GM21515 (cell line): ENCODE data around the gene UROD.

Experiments
- ATAC-seq: cut with Tn5 transposase; IDR thresholded peaks from one replicate; pipeline ENCODE4 v1.9.1; 2021; ENCODE audit not compliant: unreplicated experiment

UROD gene

DNA sequence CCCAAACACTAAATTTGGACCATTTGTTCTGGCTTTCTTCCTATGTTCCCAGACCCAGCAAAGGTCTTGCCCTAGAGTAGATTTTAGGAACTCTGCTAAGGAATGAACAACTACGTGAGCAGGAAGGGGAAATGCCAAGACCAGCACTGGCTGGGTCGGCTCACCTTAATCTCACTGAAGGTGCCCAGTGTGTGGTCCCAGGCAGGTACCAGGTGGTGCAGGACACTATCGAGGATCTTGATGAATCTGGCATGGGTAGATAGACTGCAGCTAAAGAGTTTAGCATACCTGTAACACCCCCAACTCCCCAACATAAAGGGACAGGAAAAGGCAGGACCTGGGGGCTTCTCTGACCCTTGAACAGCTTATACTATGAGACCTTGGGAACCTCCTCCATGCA is 4.0 kb upstream of the UROD start:
- no peak for ATAC-seq

DNA sequence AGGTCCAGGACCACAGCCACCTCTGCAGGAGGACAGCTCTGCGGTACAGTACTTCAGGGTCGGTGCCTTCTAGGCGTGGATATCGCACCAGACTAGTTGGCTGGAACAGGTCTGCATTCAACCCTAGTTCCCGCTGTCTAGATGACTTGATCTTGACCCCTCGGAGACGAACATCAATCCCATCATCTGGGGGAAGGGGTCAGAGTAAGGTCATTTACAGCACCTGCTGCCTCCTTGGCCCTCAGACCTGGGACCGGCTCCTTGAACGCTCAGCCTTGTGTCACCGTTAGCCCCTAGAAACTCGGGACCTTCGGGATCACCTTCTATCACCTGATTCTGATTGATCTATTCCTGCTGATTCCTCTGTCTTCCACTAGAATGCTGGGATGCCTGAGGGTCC is 3.5 kb upstream of the UROD start:
- no peak for ATAC-seq

DNA sequence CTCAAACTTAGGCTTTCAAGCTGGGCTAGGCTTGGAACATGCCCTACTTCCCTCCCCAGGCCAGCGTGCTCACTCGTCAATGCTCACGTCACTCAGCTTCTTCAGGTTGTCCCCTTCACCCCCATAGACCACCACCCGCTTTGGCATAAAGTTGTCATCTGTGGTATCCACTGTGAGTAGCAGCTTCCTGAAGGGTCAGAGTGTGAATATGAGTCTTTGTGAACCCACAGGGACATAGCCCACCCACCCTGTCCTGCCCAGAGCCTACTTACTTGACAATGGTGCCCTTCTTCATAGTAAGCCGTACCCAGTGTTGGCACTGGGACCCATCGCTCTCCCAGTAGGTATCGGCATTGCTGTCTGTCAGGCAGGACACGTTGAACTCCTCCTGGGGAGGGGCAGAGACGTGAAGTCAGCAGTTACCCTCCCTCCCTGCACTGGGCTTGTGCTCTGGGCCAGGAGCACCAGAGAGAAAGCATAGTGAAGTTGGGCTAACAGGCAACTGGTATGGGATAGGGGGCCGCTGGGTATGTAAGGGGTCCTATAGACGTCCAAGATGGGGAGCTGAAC is 2.7 kb upstream of the UROD start:
- no peak for ATAC-seq

DNA sequence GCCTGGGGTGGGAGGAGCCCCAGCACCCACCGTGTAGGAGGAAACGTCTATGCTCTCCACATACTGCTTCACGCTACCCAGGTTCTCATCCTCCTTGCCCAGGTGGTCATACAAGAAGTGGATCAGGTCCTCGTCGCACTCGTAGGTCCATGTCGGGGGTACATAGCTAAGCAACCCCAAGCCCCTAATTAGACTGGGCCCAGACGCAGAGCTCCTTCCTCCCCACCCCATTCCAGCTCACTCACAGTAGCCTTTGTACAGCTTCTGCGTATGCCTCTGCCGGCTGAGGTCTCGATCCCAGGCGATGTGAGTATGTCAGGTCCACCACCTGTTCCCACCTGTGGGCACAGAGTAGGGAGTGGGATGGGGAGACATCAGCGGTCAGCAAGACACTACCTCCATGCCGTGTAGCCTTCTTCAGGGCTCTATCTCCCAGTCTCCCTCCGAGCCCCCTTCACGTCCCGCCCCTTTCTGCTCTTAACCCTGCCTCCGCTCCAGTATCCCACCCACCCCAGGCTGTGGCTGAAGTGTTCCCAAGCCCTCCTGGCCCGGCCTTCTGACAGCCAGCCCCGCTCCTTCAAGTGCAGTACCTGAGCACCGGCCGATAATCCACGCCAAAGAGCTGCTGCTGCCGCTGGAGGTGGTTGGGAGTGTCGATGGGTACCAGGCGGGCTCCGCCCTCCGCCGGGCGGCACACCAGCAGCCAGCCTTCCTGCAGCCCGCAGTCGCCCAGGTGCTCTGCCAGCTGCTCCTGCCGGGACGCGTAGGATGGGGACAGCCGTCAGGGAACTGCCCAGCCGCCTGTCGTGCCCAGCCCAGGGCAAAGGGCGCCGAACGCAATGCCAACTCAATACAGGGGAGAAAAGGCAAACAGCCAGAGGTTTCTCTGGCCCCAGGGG is 1.8 kb upstream of the UROD start:
- ATAC-seq = no peak

DNA sequence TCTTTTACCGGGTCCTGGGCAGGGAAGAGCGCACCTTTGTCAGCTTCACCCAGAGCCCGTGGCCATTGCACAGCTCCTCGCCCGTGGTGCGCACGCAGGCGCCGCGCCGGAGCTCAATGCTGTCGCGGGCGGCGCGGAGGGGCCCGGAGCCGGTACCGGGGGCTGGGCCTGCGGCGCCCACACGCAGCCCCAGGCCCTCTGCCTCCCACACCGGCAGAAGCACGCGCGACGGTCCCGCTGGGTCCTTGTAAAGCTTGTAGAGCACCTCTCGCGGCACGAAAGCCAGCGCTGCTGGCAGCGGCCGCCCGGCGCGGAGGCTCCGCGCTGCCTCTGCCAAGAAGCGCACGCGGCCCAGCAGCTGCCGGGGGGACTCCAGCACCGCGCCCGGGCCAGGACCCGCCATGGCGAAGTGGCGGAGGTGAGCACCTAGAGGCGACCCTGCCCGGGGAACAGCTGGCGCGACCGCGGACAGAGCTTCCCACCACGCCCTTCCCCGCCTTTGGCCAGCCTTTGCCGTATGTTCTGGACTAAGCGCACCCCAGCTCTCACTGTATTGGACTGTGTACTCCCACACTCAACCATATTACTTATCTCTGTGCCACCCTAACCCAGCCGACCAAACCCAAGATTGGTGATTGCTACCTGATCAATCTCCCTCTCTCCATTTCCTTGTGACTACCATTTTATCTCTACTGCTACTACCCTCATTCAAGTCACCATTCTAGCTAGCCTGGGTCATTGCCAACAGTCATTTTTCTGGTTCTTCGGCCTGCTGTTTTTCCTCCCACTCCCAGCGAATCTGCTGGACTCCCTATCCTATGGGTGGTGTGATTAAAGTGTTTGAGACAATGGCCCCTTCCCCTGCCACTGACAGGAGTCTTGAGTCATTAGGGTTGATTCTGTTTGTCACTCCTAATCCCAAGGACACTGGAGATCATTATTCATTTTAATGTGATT is 921 bp upstream of the UROD start, which contains the start of gene HECTD3:
Gene HECTD3, minus strand, starts transcription at position 470 of the 957 bp plus-strand sequence. Its CDS starts 67 bp downstream, at position 403.
- ATAC-seq = peak; percentile 66

DNA sequence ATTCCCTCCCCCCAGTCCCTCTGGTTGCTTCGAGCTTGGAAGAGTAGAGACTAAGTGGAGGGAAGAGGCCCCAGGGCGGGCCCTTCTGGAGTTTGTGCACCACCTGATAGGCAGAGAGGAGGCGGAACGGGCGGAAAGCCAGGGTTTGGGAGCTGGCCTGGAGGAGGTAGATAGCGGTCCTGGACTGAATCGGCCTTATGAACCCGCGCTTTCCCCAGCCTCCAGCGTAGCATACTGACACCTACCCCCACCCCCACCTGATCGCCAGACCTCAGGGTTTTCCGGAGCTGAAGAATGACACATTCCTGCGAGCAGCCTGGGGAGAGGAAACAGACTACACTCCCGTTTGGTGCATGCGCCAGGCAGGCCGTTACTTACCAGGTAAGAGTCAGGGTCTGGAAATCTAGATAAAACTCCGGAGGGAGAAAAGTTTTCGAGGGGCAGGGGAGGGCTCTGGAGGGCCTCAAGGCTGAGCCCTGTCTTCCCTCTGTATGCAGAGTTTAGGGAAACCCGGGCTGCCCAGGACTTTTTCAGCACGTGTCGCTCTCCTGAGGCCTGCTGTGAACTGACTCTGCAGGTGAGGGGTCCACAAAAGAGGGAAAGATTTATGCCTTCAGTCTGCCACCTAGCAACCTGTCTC is 705 bp downstream of the UROD start:
- no peak for ATAC-seq

DNA sequence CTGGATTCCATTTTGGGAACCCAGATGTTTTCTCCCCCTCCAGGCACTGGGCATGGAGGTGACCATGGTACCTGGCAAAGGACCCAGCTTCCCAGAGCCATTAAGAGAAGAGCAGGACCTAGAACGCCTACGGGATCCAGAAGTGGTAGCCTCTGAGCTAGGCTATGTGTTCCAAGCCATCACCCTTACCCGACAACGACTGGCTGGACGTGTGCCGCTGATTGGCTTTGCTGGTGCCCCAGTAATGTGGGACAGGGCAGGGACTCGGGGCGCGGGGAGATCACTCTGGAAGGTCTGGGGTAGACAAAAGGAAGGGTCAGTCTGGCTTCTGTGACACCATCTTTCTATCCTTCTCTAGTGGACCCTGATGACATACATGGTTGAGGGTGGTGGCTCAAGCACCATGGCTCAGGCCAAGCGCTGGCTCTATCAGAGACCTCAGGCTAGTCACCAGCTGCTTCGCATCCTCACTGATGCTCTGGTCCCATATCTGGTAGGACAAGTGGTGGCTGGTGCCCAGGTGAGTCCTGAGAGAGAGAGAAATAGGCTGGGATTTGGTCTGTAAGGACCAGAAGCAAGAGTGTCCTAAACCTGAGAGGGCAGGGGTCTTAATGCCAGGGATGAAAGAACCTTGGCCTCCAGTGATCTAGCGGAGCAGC is 1.6 kb downstream of the UROD start:
- ATAC-seq = no peak

DNA sequence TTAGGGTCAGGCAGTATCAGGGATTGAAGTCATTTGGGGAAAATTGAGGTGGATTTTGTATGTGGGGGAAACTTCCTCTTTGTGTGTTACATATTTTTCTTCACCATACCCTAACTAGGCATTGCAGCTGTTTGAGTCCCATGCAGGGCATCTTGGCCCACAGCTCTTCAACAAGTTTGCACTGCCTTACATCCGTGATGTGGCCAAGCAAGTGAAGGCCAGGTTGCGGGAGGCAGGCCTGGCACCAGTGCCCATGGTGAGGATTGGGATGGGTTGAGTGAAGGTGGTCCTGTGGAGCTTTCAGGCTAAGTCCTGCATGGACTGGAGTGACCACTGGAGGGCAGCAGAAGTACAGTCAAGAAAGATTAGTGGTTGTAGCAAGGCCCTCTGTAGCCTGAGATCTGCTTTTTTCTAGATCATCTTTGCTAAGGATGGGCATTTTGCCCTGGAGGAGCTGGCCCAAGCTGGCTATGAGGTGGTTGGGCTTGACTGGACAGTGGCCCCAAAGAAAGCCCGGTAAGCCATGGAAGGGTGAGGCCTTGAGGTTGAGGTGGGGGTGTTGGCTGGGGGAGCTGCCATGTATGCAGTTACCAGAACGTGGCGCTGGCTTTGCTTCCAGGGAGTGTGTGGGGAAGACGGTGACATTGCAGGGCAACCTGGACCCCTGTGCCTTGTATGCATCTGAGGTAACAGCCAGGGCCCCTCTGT is 2.4 kb downstream of the UROD start:
- ATAC-seq = no peak

DNA sequence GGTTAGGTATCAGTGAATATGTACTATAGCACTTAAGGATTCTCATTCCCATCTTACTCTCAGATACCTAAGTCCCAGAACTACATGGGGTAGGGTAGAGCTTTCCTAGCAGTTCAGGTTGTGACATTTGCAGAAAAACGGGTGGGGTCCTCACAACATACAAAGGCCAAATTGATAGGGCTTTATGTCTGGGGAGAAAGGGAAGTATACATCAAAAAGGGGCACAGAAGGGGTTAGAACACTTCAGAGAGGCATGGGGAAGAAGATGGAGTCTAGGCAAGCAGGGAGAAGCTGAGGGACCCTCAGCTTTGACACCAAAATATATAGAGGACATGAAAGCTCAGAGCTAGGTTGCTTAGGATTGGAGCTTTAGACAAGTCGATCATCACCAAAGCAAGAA is 3.6 kb downstream of the UROD start:
- no peak for ATAC-seq

DNA sequence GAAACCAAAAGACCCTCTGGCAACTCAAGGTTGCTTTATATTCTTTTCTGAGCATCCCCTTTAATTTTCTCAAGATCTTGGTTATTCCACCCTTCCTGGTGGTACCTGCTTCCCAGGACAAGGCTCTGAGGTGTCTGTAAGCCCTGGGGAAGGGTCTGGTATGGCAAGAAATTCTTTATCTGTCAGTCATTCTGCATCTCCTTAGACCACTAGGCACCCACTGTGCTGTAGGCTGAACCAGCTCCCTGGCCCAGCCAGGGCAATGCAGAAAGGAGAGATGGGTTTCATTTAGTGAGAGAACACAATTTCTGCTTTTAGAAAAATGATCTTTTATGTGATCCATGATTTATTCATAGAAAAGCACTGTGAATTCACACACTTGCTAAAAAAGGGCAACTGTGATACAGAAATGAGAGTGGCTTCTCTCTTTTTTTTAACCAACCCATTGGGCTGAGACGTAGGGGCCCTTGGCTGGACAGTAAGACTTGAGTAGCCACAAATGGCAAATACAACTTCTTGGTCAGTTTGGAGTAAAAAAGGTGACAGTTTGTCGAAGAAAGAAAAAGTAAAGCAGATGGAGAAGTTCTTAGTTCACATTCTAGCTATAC is 4.1 kb downstream of the UROD start:
- ATAC-seq = no peak

DNA sequence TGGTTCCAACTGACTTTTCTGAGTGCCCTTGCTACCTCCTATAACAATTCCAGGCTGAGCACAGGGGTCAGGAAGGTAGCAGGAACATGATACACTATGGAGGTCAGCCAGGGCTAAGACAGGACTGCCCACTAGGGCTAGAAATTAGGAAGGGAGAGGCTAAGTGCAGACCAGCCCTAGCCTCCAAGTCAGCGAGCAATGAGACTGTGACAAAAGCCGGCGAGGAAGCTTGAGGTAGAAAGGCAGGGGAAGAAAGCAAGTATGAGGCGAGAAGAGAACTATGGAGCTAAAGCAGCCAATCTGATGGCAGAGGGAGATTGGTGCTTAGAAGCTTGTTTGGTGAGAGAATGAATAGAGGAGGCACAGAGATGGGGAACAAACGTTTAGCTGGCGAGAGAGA is 4.7 kb downstream of the UROD start:
- no peak for ATAC-seq

DNA sequence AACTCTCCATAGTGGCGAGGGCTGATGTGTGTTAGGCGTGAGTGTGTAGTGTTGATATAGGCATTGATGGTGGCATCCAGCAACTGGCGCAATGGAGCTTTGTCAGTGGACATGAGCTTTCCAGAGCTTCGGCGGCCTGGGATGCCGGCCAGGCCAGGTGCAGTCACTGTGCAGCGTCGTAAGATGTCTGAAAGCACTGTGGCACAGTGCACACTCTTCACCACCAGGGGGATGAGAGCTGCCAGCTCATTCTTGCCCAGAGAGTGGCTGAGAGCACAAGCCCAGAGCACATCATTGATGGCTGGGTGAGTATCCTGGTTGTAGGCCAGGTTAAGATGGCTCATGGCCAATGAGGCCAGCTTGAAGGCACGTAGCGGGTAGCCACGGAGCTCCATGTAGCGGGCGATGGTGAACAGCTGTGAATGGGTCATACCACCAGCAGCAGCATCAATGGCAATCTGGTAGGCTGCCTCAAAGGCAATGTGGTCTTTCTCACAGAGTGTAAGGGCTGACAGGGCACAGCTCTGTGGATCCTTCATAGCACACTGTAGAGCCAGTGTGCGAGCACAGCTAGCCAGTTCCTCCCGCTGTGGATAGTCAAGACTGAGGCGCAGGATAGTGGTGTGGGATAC is 6.7 kb downstream of the UROD start:
- no peak for ATAC-seq

DNA sequence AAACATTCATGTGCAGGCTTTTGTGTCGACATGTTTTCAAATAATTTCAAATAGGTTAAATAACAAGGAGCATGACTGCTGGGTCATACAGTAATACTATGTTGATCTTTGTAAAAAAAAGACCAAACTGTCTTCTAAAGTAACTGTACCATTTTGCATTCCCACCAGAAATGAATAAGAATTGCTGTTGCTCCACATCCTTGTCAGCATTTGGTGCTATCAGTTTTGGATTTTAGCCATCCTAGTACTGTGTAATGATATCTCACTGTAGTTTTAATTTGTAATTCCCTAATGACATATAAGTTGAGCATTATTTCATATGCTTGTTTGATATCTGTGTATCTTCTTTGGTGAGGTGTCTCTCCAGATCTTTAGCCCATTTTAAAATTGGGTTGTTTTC is 11.6 kb downstream of the UROD start:
- no peak for ATAC-seq

DNA sequence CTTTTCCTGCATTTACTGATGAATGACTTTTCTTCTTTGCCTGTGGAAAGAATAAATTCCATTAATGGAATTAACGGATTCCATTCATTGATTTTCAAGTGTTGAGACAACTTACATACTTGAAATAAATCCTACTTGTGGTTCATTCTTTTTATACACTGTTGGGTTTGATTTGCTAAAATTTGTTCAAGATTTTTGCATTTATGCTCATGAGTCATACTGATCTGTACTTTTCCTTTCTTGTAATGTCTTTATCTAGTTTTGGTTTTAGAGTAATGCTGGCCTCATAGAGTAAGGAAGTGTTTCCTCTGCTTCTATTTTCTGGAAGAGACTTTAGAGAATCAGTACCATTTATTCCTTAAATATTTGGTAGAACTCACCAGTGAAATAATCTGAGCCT is 14.4 kb downstream of the UROD start:
- no peak for ATAC-seq

DNA sequence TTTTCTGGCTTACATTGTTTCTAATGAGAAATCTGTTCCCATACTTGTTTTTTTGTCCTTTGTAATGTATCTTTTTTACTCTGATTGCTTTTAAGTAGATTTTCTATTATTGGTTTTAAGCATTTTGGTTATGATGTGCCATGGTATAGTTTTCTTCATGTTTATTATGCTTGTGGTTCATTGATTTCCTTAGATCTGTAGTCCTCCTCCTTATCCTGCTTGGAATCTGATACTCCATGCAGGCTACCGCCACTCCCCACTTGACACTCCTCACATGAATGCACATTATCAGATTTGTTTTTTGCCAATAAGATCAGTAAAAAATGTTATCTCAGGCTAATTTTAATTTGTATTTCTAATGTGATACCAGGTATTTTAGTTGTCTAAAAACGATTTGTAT is 20.8 kb downstream of the UROD start:
- ATAC-seq = no peak

DNA sequence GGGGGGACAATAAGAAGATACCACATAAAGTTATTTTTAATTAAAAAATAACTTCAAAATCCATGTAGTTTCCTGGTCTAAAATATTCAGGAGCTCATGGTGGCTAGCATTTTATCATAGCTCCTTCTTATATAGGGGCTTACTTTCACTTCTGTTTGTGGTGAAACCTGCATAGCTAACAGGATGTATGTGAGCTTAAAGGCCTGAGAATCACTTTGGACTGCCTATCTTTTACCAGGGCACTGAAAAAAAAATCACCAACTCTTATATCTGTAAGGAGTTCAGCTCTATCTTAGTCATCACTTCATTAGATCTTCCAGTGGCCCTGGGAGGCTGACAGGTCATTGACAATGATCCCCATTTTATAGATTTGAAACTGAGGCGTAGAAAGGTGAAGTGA is 21.3 kb downstream of the UROD start:
- no peak for ATAC-seq

DNA sequence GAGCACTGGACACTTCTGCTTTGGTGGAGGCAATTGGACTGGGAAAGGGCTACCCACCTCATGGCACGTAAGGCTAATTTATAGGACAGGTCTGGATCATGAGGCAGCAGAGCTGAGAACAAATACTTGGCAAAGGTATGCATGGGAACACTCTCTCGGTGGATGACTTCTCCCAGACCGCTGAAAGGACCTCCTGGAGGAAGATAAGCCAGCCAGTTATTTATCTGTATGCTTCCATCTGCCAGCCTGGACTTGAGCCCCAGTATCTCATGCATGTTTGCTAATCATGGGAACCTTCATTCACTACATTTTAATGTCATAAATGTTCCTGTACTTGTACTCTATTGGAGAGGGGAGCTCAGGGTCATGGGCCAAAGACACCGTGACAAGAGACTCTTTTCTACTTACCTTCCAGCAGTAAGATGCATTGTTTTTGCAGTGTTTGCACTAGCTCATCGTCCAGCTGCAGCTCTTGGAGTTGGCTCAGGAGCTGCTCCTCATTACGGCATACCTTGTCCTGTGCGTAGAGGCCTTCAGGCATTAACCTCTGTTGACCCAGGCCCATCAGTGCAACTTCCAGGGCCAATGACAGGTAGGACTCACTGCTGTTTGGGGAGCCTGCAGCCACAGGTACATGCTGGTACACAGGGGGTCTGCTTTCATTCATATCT is 23.7 kb downstream of the UROD start:
- ATAC-seq = no peak

DNA sequence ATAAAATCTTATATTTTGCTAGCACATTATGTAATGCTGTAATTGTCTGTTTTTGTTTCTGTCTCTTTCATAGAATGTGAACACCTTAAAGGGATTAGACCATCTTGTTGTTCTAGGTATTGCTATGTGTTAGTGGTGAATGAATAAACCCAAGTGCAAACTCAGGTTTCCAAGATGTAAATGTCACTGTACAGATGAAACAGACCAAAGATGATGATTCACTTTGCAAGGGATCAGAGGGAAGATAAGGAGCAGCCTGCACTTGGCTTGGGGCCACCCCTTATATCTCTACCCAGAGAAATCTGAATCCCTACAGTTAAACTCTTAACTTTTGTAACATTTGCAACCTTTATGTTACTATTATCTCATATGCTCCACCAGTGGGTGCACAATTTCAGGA is 25.4 kb downstream of the UROD start:
- no peak for ATAC-seq
